G401.6 (cell line): Measurements from ENCODE around the gene NPIPA1.
"Not testable (repeated sequence)": the region's sequence is repeated elsewhere in the genome, so short reads cannot be mapped to it uniquely, and the experiment has no call there.

ENCODE experiments used
- FAIRE-seq: peaks from 2 replicates; lab custom pipeline; 2012; peaks lifted over from hg19 to GRCh38; lab: Jason Lieb, UNC

NPIPA1 gene

DNA sequence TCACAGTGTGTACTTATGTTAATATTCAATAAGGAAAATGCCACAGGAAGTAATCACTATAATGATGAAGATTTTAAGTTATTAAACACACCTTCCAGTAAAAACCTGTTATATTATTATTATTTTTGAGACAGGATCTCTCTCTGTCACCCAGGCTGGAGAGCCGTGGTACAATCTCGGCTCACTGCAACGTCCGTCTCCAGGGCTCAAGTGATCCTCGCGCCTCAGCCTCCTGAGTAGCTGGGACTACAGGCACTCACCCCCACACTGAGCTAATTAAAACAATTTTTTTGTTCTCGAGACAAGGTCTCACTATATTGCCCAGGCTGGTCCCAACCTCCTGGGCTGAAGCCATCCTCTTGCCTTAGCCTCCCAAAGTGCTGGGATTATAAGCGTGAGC lies 41.0 kb downstream of the NPIPA1 start:
- not testable (repeated sequence) for FAIRE-seq

DNA sequence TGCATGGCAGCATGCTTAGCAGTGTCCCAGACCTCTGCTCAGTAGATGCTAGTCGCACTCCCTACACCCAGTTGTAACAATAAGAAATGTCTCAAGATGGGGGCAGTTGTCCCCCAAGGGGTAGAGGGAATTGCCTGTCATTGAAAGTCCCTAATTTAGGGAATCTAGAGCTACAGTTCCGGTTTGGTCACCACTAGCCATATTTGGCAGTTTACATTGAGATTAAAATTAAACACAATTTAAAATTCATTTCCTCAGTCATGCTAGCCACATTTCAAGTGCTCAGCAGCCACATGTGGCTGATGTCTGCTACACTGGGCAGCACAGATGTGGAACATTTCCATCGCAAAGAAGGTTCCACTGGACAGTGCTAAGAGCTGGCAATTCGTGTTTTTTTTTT lies 41.7 kb downstream of the NPIPA1 start:
- FAIRE-seq = not testable (repeated sequence)

DNA sequence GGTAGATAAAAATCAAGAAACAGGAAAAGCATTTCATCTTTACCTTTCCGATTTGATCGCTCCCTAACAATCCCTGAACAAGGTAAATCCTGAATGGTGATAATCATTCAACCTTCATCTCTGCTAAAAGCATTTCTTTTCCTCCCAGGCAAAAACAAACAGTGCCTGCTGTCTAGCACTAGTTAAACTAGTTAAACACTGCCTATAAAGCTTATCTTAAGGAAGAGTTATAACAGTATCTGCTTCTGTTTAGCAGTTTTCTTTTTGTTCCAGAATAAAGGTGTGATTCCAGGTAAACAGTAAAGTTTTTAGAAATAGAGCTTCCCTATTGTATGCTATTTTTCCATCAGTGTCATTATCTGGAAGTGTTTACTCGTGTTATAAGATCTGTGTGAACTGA lies 44.0 kb downstream of the NPIPA1 start:
- FAIRE-seq = not testable (repeated sequence)

DNA sequence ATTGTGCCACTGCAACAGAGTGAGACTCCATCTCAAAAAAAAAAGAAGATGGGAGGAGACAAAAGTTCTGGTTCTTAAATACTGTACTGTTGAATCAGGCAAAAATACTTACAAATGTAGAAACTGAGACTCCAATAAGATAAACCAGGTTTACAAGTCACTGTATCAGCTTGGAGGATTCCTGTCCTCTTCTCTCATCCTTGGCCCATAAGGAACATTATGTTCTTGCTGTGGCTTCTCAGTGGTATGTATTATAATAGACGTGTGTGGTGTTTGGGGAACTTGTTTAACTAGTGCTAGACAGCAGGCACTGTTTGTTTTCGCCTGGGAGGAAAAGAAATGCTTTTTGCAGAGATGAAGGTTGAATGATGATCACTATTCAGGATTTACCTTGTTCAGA lies 45.3 kb downstream of the NPIPA1 start:
- FAIRE-seq = not testable (repeated sequence)

DNA sequence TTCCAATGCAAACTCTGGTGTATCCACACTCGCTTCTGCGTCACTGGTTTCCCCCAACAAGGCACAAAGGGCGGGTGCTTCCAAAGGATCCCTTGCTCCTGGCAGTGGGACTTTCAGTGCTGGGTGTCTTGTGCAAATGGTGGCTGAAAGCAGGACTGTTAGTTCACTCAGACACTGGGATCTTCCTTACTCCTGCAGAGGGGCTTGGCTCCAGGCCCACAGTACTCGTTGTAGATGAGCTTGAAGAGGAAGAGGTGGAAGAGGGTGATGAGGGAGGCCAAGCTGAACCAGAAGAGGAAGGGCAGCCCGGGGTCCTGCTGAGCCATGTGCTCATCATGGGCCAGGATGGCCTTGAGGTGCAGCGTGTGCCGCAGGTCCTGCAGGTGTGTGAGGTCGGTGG lies 50.8 kb downstream of the NPIPA1 start:
- not testable (repeated sequence) for FAIRE-seq

DNA sequence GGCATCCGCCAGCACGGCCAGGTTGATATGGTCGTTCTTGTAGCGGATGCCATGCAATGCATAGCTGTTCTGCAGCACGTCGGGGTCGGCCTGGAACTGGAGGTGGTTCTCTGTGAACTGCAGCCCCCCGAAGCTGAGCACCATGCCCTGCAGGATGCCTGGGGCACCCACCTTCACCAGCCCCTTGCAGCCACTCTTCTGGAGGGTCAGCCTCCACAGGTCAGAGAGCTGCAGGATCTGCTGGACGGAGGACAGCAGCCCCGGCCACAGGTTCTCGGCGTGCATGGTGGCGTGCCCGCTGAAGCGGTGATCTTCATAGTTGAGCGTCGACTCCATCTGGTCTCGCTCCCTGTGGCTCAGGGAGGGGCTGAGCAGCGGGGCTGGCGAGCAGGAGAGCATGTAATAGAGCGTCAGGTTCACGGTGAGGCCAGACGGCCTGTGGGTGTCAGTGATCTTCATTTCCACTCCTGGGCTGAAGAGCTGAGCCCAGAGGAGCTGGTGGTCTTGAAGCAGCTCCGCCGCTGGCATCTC lies 51.5 kb downstream of the NPIPA1 start:
- not testable (repeated sequence) for FAIRE-seq

DNA sequence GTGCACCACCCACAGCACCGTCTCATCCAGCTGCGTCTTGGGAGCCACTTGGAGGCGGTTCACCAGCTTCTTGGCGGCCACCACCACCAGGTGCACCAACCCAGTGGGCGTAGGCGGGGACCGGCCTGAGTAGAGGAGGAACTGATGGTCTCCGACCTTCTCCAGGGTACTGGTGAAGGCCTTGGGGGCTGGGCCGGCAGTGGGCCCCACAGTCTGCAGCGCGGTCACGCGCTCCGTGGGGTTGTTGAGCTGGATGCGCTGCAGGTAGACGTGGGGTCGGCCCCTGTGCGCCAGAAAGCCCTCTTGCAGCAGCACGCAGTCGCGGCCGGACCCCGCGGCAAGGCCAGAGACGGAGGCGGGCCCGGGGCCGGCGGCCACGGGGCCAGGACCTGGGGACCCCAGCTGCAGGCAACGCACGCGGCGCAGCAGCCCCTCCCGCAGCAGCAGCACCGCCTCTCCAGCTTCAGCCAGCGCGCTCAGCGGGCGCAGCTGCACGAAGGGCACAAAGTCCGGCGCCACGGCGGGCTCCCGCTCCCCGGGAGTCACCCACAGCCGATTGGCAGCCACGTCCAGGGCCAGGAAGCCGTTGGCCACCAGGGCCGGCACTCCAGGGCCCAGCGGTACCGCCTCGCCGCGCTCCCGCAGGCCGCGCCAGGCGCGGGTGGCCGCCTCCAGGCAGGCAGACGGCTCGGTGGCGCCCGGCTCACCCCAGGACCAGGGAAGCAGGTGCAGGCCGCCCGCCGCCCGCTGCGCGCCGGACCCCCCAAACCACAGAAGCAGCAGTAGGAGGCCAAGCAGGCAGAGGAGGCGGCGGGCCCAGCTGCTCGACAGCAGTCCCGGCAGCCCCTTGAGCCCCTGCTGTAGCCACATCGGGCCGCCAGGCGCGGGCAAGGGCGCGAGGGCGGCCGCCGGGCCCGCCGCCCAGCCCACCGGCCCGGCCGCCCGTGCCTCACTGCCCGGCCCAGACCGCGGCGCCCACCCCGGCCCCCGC lies 52.3 kb downstream of the NPIPA1 start:
- not testable (repeated sequence) for FAIRE-seq

DNA sequence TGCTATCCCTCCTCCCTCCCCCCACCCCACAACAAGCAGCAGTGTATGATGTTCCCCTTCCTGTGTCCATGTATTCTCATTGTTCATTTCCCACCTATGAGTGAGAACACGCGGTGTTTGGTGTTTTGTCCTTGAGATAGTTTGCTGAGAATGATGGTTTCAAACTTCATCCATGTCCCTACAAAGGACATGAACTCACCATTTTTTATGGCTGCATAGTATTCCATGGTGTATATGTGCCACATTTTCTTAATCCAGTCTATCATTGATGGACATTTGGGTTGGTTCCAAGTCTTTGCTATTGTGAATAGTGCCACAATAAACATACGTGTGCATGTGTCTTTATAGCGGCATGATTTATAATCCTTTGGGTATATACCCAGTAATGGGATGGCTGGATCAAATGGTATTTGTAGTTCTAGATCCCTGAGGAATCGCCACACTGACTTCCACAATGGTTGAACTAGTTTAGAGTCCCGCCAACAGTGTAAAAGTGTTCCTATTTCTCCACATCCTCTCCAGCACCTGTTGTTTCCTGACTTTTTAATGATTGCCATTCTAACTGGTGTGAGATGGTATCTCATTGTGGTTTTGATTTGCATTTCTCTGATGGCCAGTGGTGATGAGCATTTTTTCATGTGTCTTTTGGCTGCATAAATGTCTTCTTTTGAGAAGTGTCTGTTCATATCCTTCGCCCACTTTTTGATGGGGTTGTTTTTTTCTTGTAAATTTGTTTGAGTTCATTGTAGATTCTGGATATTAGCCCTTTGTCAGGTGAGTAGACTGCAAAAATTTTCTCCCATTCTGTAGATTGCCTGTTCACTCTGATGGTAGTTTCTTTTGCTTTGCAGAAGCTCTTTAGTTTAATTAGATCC lies 56.3 kb downstream of the NPIPA1 start:
- not testable (repeated sequence) for FAIRE-seq

DNA sequence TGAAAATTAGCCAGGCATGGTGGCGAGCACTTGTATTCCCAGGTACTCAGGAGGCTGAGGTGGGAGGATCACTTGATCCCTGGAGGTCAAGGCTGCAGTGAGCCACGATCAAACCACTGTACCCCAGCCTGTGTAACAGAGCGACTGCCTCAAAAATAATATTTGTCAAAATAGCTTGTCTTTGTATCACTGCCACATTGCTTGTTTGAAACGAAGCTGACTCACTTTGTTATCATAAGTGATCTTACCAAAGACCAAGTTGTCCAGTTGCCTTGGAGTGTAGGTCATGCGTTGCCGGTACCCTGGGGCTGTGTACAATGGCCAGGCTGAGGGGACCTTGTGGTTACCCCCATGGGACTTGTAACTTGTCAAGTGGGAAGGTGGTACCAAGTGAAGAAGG lies 59.5 kb downstream of the NPIPA1 start:
- FAIRE-seq = not testable (repeated sequence)

DNA sequence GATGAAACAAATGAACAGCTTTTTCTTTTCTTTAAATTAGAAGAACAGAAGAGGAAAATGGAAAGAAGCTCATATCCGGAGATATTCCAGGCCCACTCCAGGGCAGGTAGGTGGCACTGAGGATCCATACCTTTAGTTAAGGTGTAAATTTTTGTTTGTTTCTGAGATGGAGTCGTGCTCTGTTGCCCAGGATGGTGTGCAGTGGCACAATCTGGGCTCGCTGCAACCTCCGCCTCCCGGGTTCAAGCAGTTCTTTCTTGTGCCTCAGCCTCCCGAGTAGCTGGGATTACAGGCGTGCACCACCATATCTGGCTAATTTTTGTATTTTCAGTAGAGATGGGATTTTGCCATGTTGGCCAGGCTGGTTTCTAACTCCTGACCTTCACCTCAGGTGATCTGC lies 61.1 kb downstream of the NPIPA1 start:
- not testable (repeated sequence) for FAIRE-seq

DNA sequence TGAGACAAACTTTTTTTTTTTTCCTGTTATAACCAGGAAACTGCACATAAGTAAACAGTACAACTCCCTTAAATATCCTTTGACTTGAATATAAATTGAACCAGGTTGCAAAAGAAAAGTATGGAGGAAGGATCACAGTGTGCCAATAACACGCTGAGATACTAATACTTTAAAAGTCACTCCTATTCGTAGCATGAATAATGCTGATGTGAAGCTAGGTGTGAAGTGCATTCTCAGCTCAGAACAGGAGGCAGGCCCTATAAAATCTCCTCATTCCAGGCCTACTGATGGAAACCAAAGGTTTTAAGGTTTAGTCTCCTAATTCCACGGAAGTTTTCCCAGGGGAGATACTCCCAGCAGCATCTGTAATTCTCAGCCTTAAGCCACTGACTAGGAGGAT lies 62.6 kb downstream of the NPIPA1 start:
- not testable (repeated sequence) for FAIRE-seq
